H1 (cell line): Measurements from ENCODE around the gene STEEP1. TPM values are rescaled to one million over a fixed set of nuclear protein-coding genes. Genes with fewer than 3 reads are reported as not detected.

ENCODE experiments used
- CTCF ChIA-PET: fragments of 300-600 bp; sonication (Branson Sonifier 250); formaldehyde crosslinking; loops from one replicate; lab custom pipeline; 2021; ENCODE audit not compliant: partially characterized antibody; lab: Charles Lee
- POLR2A ChIA-PET: fragments of 300-600 bp; sonication (Branson Sonifier 250); formaldehyde crosslinking; loops from one replicate; lab custom pipeline; 2021; ENCODE audit warnings: inconsistent platforms; ENCODE audit not compliant: partially characterized antibody; lab: Charles Lee
- DNase-seq, 2 experiments: peaks; one replicate each; pipeline versions ENCODE4 v3.0.0 to v3.0.0-alpha.2; 2010 to 2022; ENCODE audit warnings: low spot score in 2 of 2, low read depth in 1 of 2, mixed read lengths in 1 of 2
- FAIRE-seq: peaks from 2 replicates; lab custom pipeline; 2011; peaks lifted over from hg19 to GRCh38; lab: Jason Lieb, UNC
- H2AFZ ChIP-seq: 2 replicates; pipeline ENCODE4 v1.8.1; 2012; ENCODE audit warnings: low read length, inconsistent platforms
- H2AK5ac ChIP-seq: 2 replicates; pipeline ENCODE4 v1.6.1; 2013; ENCODE audit warnings: low read depth, low read length
- H2BK120ac ChIP-seq: replicated peaks from 2 replicates; pipeline ENCODE3; 2013; ENCODE audit warnings: low read depth, low read length, inconsistent platforms
- H2BK12ac ChIP-seq: 2 replicates; pipeline ENCODE4 v1.6.1; 2013; ENCODE audit warnings: low read depth, low read length
- H2BK15ac ChIP-seq: 2 replicates; pipeline ENCODE4 v1.6.1; 2013; ENCODE audit warnings: low read length
- H2BK20ac ChIP-seq: 2 replicates; pipeline ENCODE4 v1.6.1; 2013; ENCODE audit warnings: low read length
- H2BK5ac ChIP-seq: 2 replicates; pipeline ENCODE4 v1.6.1; 2013; ENCODE audit warnings: low read depth, low read length
- H3K14ac ChIP-seq: 2 replicates; pipeline ENCODE4 v1.6.1; 2013; ENCODE audit warnings: inconsistent platforms; ENCODE audit not compliant: insufficient read length
- H3K18ac ChIP-seq: 2 replicates; pipeline ENCODE4 v1.6.1; 2013; ENCODE audit warnings: low read length; ENCODE audit errors: extremely low read depth
- H3K23ac ChIP-seq: 2 replicates; pipeline ENCODE4 v1.6.1; 2013; ENCODE audit warnings: inconsistent platforms; ENCODE audit not compliant: insufficient read length
- H3K23me2 ChIP-seq: 2 replicates; pipeline ENCODE4 v1.6.1; 2013; ENCODE audit warnings: low read depth, low read length
- H3K27ac ChIP-seq: 2 replicates; pipeline ENCODE4 v1.6.1; 2011; ENCODE audit warnings: low read depth, low read length, inconsistent platforms
- H3K27me3 ChIP-seq, 4 experiments: replicated peaks in 1 of 4; 1 replicate in 1 of 4; 2 replicates in 3 of 4; pipeline versions ENCODE4 v1.6.1 to v1.8.1; 2011 to 2013; ENCODE audit warnings: low read length in 3 of 4, mild to moderate bottlenecking in 3 of 4, inconsistent platforms in 2 of 4, mixed read lengths in 2 of 4, moderate library complexity in 1 of 4; ENCODE audit not compliant: control insufficient read depth in 3 of 4, insufficient read depth in 3 of 4; ENCODE audit errors: extremely low read depth in 1 of 4
- H3K36me3 ChIP-seq, 4 experiments: 2 replicates each; pipeline versions ENCODE4 v1.6.1 to v1.8.1; 2011 to 2013; ENCODE audit warnings: mild to moderate bottlenecking in 4 of 4, low read length in 3 of 4, moderate library complexity in 2 of 4, control low read depth in 1 of 4, inconsistent platforms in 1 of 4; ENCODE audit not compliant: insufficient read depth in 4 of 4, control insufficient read depth in 2 of 4
- H3K4ac ChIP-seq: replicated peaks from 2 replicates; pipeline ENCODE3; 2013; ENCODE audit warnings: low read length, low read depth, mixed read lengths, inconsistent platforms; ENCODE audit not compliant: insufficient read length
- H3K4me1 ChIP-seq, 4 experiments: replicated peaks in 1 of 4; 1 replicate in 1 of 4; 2 replicates in 3 of 4; pipeline versions ENCODE4 v1.6.1 to v1.8.1; 2011 to 2013; ENCODE audit warnings: low read length in 3 of 4, inconsistent platforms in 2 of 4, mixed read lengths in 1 of 4; ENCODE audit not compliant: insufficient read depth in 4 of 4, control insufficient read depth in 3 of 4
- H3K4me2 ChIP-seq, 2 experiments: 2 replicates each; pipeline versions ENCODE4 v1.6.1 to v1.8.1; 2011 to 2013; ENCODE audit warnings: low read depth in 2 of 2, low read length in 2 of 2, control low read depth in 1 of 2, inconsistent platforms in 1 of 2, mild to moderate bottlenecking in 1 of 2; ENCODE audit not compliant: insufficient read depth in 1 of 2
- H3K4me3 ChIP-seq, 4 experiments: fragments of 200-600, 300-600 bp in 1 of 4; sonication (generic), shearing (Covaris generic), sonication (Bioruptor Twin) in 1 of 4; 2 replicates each; pipeline versions ENCODE4 v1.5.1 to v1.8.1; 2011 to 2016; ENCODE audit warnings: low read length in 4 of 4, low read depth in 3 of 4, control low read depth in 2 of 4, inconsistent platforms in 2 of 4, mild to moderate bottlenecking in 2 of 4, mixed read lengths in 1 of 4, moderate library complexity in 1 of 4; ENCODE audit not compliant: insufficient read depth in 2 of 4; ENCODE audit errors: extremely low read depth in 1 of 4
- H3K56ac ChIP-seq: replicated peaks from 2 replicates; pipeline ENCODE3; 2013; ENCODE audit warnings: low read depth, mild to moderate bottlenecking, mixed read lengths, low read length, inconsistent platforms; ENCODE audit not compliant: insufficient read length
- H3K79me1 ChIP-seq: 2 replicates; pipeline ENCODE4 v1.6.1; 2013; ENCODE audit warnings: low read depth, low read length, control low read depth
- H3K79me2 ChIP-seq, 2 experiments: 2 replicates each; pipeline versions ENCODE4 v1.6.1 to v1.8.1; 2012 to 2013; ENCODE audit warnings: low read length in 2 of 2, mild to moderate bottlenecking in 2 of 2, inconsistent platforms in 1 of 2; ENCODE audit not compliant: insufficient read depth in 2 of 2, control insufficient read depth in 1 of 2
- H3K9ac ChIP-seq, 4 experiments: replicated peaks in 1 of 4; 1 replicate in 1 of 4; 2 replicates in 3 of 4; pipeline versions ENCODE4 v1.6.1 to v1.8.1; 2011 to 2013; ENCODE audit warnings: low read depth in 3 of 4, low read length in 3 of 4, control low read depth in 2 of 4, mild to moderate bottlenecking in 2 of 4, moderate library complexity in 2 of 4, inconsistent platforms in 1 of 4; ENCODE audit errors: extremely low read depth in 1 of 4
- H3K9me3 ChIP-seq, 2 experiments: 2 replicates each; pipeline versions ENCODE4 v1.6.1 to v1.8.1; 2012 to 2013; ENCODE audit warnings: mild to moderate bottlenecking in 2 of 2, moderate library complexity in 2 of 2, control low read depth in 1 of 2, inconsistent platforms in 1 of 2, low read depth in 1 of 2, low read length in 1 of 2, mixed read lengths in 1 of 2; ENCODE audit not compliant: insufficient read depth in 2 of 2
- H4K20me1 ChIP-seq, 2 experiments: replicated peaks in 1 of 2; 2 replicates each; pipeline versions ENCODE3 to v1.8.1; 2011 to 2013; ENCODE audit warnings: inconsistent platforms in 2 of 2, low read length in 2 of 2, mild to moderate bottlenecking in 1 of 2; ENCODE audit not compliant: insufficient read depth in 2 of 2, control insufficient read depth in 1 of 2
- H4K5ac ChIP-seq: 2 replicates; pipeline ENCODE4 v1.6.1; 2013; ENCODE audit warnings: low read length, low read depth, mixed read lengths, inconsistent platforms; ENCODE audit not compliant: insufficient read length
- H4K8ac ChIP-seq: 2 replicates; pipeline ENCODE4 v1.8.0; 2013; ENCODE audit warnings: mild to moderate bottlenecking, moderate library complexity, low read length, inconsistent platforms; ENCODE audit not compliant: insufficient read depth; ENCODE audit errors: extremely low read depth
- H4K91ac ChIP-seq: replicated peaks from 2 replicates; pipeline ENCODE3; 2013; ENCODE audit warnings: low read length, mixed read lengths, inconsistent platforms; ENCODE audit not compliant: insufficient read length
- CTBP2 ChIP-seq: IDR thresholded peaks from 2 replicates; pipeline ENCODE4 v1.7.0; 2011; ENCODE audit warnings: borderline replicate concordance, mild to moderate bottlenecking, moderate library complexity, mixed read lengths, low read length; ENCODE audit not compliant: insufficient read depth, insufficient read length
- FOSL1 ChIP-seq: IDR thresholded peaks from 2 replicates; pipeline ENCODE4 v1.6.1; 2011; ENCODE audit warnings: mild to moderate bottlenecking, low read depth, low read length, moderate library complexity; ENCODE audit not compliant: insufficient read depth
- SUZ12 ChIP-seq: fragments of 200-600 bp; sonication (generic); IDR thresholded peaks from 2 replicates; pipeline ENCODE4 v1.6.1; 2012; ENCODE audit warnings: mild to moderate bottlenecking, inconsistent platforms, low read length, moderate library complexity, mixed read lengths
- whole genome bisulfite sequencing, 2 experiments: shearing (Covaris generic) in 1 of 2; methylation state at CpG; one replicate each; pipeline versions ENCODE4 v1.1.6 to v1.1.7; 2013 to 2015; ENCODE audit warnings: low lambda C conversion rate in 2 of 2, mixed read lengths in 2 of 2, inconsistent platforms in 1 of 2, low coverage in 1 of 2, missing lambda C conversion rate in 1 of 2; ENCODE audit not compliant: insufficient replicate concordance in 2 of 2, insufficient coverage in 1 of 2, insufficient read length in 1 of 2; ENCODE audit errors: extremely low coverage in 1 of 2, missing lambda C conversion rate in 1 of 2; 5-methylcytosine and 5-hydroxymethylcytosine counted together
- polyA plus RNA-seq, 7 experiments: library from polyadenylated mRNA; depleted of rRNA in 3 of 7; stranded (reverse) in 5 of 7; unstranded in 2 of 7; fragments of >200 nt in 5 of 7; fragments of 200-250 nt in 2 of 7; gene quantifications; 1 replicate in 5 of 7; 2 replicates in 1 of 7; 4 replicates in 1 of 7; pipeline versions ENCODE4 v1.2.1 to v1.2.3, GENCODE V29; 2011 to 2013; ENCODE audit warnings: missing spikeins in 2 of 7, mixed read lengths in 2 of 7
- total RNA-seq: library from RNA; stranded (reverse); fragmentation: NEBNext Ultra II Directional; extraction: Animal tissue kit (Norgen Biotek cat#: 25700); gene quantifications from 2 replicates; pipeline ENCODE4 v1.2.1, GENCODE V29; 2021

Gene STEEP1
- total and polyA plus RNA-seq, 2 of the 8 experiments (the other 6 are each of a cell fraction or from before 2014, with no cell fraction given), result 9.2 to 29.7 TPM

- POLR2A ChIA-PET, result interaction anchor here (0.6 kb wide), 1 partner anchor 250 kb away, joined by 3 read pairs; no protein-coding TSS in a partner anchor
- H3K36me3 ChIP-seq, result no peaks in the 10 kb centered on the region
- no peak overlapping the region for H3K14ac ChIP-seq
- H2BK15ac ChIP-seq, result no peak overlapping the region
- no peak overlapping the region for H3K56ac ChIP-seq
- no peak overlapping the region for H2BK20ac ChIP-seq
- no peaks in the 10 kb centered on the region for H3K79me2 ChIP-seq
- H2AK5ac ChIP-seq, result no peak overlapping the region
- no peak overlapping the region for H2BK5ac ChIP-seq
- no peak overlapping the region for H3K4ac ChIP-seq
- H3K23ac ChIP-seq, result no peak overlapping the region
- H3K9me3 ChIP-seq, result no peaks in the 10 kb centered on the region
- no peak overlapping the region for H3K18ac ChIP-seq
- no peak for TF ChIP-seq FOSL1
- TF ChIP-seq SUZ12, result no peak
- no peak for TF ChIP-seq CTBP2
- H3K27me3 ChIP-seq, result no peaks in the 10 kb centered on the region
- H3K4me1 ChIP-seq, result no peaks in the 10 kb centered on the region
- H4K8ac ChIP-seq, result no peak overlapping the region
- H3K4me3 ChIP-seq, result no peak overlapping the region
- CTCF ChIA-PET, result interaction anchor here (0.7 to 4.4 kb wide), 21 partner anchors 8 to 252 kb away, joined by 3 to 34 read pairs (median 4); no protein-coding TSS in a partner anchor
- no peak for DNase-seq
- no peak overlapping the region for H2BK120ac ChIP-seq
- H4K5ac ChIP-seq, result no peak overlapping the region
- H3K9ac ChIP-seq, result no peak overlapping the region
- H3K27ac ChIP-seq, result no peak overlapping the region
- no peaks in the 10 kb centered on the region for H4K20me1 ChIP-seq
- H3K4me2 ChIP-seq, result no peak overlapping the region
- no peak for FAIRE-seq
- no peak overlapping the region for H2BK12ac ChIP-seq
- no peak overlapping the region for H4K91ac ChIP-seq
- no peaks in the 10 kb centered on the region for H3K79me1 ChIP-seq
- 66% methylated on average over 4 of the region's 13 CpGs; no CpG with 5 or more reads in 1 of the 2 experiments for WGBS, 2 experiments
- no peaks in the 10 kb centered on the region for H3K23me2 ChIP-seq
- H2AFZ ChIP-seq, result no peak overlapping the region
Measured at GRCh38 chrX:119489212-119490074, 75.8 kb downstream of the STEEP1 start.
